Type B pancreatic cell (in vitro differentiated cells): Measurements from ENCODE around the gene DHX29. TPM values are rescaled to one million over a fixed set of nuclear protein-coding genes. Genes with fewer than 3 reads are reported as not detected.

Source experiments
- DNase-seq: peaks from one replicate; pipeline ENCODE4 v3.0.0; 2021; ENCODE audit warnings: mixed read lengths; ENCODE audit not compliant: unreplicated experiment; ENCODE audit errors: extremely low spot score
- H3K27ac Mint-ChIP-seq: 2 replicates; pipeline ENCODE4 v1.8.0; 2021; ENCODE audit warnings: mild to moderate bottlenecking, mixed read lengths
- H3K27me3 Mint-ChIP-seq: 2 replicates; pipeline ENCODE4 v1.8.0; 2021; ENCODE audit warnings: mixed read lengths
- H3K36me3 Mint-ChIP-seq: 2 replicates; pipeline ENCODE4 v1.8.0; 2021; ENCODE audit warnings: mixed read lengths
- H3K4me1 Mint-ChIP-seq: one replicate; pipeline ENCODE4 v1.8.0; 2021; ENCODE audit warnings: mixed read lengths; ENCODE audit not compliant: unreplicated experiment
- H3K4me3 Mint-ChIP-seq: 2 replicates; pipeline ENCODE4 v1.8.0; 2021; ENCODE audit warnings: mild to moderate bottlenecking, mixed read lengths
- H3K9me3 Mint-ChIP-seq: 2 replicates; pipeline ENCODE4 v1.8.0; 2021; ENCODE audit warnings: mixed read lengths
- total RNA-seq: library from RNA; stranded (reverse); gene quantifications from 2 replicates; pipeline ENCODE4 v1.2.1, GENCODE V29; 2021; ENCODE audit warnings: low replicate concordance
- TF ChIP-seq, protein P1 (sequence below): fragments of 200-600 bp; sonication (generic); conservative IDR thresholded peaks from 2 replicates; pipeline ENCODE4 v1.5.0; 2021; ENCODE audit warnings: antibody characterized with exemption, mild to moderate bottlenecking

DHX29 gene
- total RNA-seq, 1 donor from 2014 or later: 24.0 TPM

DNA sequence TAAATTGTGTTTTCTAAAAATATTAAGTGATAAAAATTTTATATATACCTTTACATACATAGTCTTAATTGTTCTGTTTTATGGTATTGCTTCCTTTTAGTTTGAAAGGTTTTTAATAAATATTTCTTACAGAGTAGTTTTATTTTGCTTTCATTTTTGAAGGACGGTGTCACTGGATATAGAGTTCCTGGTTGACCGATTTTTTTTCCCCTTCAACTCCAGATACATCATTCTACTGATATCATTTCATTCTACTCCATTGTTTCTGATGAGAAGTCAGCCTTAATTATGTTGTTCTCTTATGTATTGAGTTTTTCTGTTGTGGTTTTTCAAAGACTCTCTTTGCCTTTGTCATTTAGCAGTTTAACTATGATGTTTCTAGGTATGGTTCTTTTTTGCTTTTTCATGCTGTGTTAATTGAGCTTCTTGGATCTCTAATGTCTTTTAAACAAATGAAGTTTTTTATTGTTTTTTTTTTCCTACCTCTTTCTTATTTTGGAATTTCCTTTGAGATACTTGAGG is 30.7 kb upstream of the DHX29 start:
- Mint-ChIP-seq H3K27ac (no peak overlapping the region), H3K9me3 (no peaks in the 10 kb centered on the region), H3K4me3 (no peak overlapping the region), H3K4me1 (no peaks in the 10 kb centered on the region), H3K36me3 (peaks cover 14% of the 10 kb centered on the region), H3K27me3 (no peaks in the 10 kb centered on the region)
- TF ChIP-seq, protein P1, sequence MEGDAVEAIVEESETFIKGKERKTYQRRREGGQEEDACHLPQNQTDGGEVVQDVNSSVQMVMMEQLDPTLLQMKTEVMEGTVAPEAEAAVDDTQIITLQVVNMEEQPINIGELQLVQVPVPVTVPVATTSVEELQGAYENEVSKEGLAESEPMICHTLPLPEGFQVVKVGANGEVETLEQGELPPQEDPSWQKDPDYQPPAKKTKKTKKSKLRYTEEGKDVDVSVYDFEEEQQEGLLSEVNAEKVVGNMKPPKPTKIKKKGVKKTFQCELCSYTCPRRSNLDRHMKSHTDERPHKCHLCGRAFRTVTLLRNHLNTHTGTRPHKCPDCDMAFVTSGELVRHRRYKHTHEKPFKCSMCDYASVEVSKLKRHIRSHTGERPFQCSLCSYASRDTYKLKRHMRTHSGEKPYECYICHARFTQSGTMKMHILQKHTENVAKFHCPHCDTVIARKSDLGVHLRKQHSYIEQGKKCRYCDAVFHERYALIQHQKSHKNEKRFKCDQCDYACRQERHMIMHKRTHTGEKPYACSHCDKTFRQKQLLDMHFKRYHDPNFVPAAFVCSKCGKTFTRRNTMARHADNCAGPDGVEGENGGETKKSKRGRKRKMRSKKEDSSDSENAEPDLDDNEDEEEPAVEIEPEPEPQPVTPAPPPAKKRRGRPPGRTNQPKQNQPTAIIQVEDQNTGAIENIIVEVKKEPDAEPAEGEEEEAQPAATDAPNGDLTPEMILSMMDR: no peak
- DNase-seq: no peak

- no peaks in the 10 kb centered on the region for H3K4me1 Mint-ChIP-seq
- no peak for DNase-seq
- no peak overlapping the region for H3K27ac Mint-ChIP-seq
- no peaks in the 10 kb centered on the region for H3K9me3 Mint-ChIP-seq
- H3K36me3 Mint-ChIP-seq: peaks cover 17% of the 10 kb centered on the region
- no peak overlapping the region for H3K4me3 Mint-ChIP-seq
- H3K27me3 Mint-ChIP-seq: no peaks in the 10 kb centered on the region
- TF ChIP-seq, protein P1: no peak
Measured at GRCh38 chr5:55333811-55334210, 26.3 kb upstream of the DHX29 start.

DNA sequence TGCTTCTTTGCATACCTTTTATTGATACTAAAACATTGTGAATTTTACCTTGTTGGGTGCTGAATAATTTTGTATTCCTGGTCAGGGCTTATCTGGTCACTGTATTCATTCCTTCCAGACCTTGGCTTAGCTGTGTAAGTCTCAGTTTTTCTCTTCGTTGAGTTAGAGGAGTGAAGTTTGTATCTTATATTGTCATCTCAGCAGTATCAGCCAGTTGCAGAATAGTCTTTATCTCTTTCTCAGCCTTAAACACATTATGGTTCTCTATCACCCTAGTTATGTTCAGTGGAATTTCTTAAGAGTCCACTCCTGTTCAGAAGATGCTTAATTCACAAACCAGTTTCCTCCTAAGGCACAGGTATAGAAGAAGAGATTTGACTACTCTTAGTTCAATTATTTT is 25.5 kb upstream of the DHX29 start:
- Mint-ChIP-seq H3K9me3 (no peaks in the 10 kb centered on the region), H3K4me3 (no peak overlapping the region), H3K27ac (no peak overlapping the region), H3K36me3 (peaks cover 21% of the 10 kb centered on the region), H3K27me3 (no peaks in the 10 kb centered on the region), H3K4me1 (no peaks in the 10 kb centered on the region)
- DNase-seq: no peak
- TF ChIP-seq, protein P1: no peak

GRCh38 chr5:55331321-55331720 is 23.8 kb upstream of the DHX29 start:
- no peak for DNase-seq
- Mint-ChIP-seq H3K4me3 (no peak overlapping the region), H3K36me3 (peaks cover 30% of the 10 kb centered on the region), H3K9me3 (no peaks in the 10 kb centered on the region), H3K27me3 (no peaks in the 10 kb centered on the region), H3K27ac (no peak overlapping the region), H3K4me1 (peaks cover 5% of the 10 kb centered on the region)
- TF ChIP-seq, protein P1: no peak

DNA sequence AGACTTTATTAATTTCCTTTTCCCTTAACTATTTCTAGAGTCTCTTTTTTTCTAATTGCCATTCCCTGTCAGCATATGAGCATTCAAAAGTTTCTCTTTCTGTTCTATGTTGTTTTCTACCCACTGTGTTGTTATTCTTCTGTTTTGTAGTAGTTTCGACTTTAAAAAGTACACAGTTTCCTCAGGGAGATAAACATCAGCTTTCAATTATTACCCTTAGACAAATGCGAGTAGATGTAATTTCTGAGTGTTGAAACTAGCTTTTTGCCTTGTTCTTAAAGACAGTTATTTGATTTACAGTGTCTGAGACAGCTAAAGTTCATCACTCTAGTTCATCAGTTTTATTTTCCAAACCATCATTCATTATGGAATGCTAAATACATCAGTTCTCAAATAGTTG is 19.8 kb upstream of the DHX29 start:
- no peak for DNase-seq
- TF ChIP-seq, protein P1: no peak
- peaks cover 8% of the 10 kb centered on the region for H3K4me1 Mint-ChIP-seq
- no peak overlapping the region for H3K27ac Mint-ChIP-seq
- H3K36me3 Mint-ChIP-seq: peaks cover 21% of the 10 kb centered on the region
- no peaks in the 10 kb centered on the region for H3K9me3 Mint-ChIP-seq
- no peaks in the 10 kb centered on the region for H3K27me3 Mint-ChIP-seq
- H3K4me3 Mint-ChIP-seq: no peak overlapping the region

DNA sequence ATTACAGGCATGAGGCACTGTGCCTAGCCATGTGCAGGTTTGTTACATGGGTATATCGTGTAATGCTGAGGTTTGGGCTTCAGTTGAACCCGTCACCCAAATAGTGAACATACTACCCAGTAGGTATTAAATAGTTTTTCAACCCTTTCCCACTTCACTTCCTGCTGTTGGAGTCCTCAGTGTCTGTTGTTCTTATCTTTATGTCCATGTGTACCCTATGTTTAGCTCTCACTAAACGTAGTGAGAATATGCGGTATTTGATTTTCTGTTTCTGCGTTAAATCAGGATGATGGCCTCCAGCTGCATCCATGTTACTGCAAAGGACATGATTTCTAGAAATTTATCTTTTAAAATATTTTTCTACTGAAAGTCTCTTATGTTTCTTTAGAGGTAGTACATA is 18.1 kb upstream of the DHX29 start:
- no peaks in the 10 kb centered on the region for H3K27me3 Mint-ChIP-seq
- no peak overlapping the region for H3K4me3 Mint-ChIP-seq
- TF ChIP-seq, protein P1: no peak
- H3K27ac Mint-ChIP-seq: no peak overlapping the region
- DNase-seq: no peak
- H3K9me3 Mint-ChIP-seq: no peaks in the 10 kb centered on the region
- H3K4me1 Mint-ChIP-seq: peaks cover 8% of the 10 kb centered on the region
- peaks cover 21% of the 10 kb centered on the region for H3K36me3 Mint-ChIP-seq
